Progenitor cell of endocrine pancreas (in vitro differentiated cells): ENCODE results near the gene GADD45GIP1. TPM values are rescaled to one million over a fixed set of nuclear protein-coding genes. Genes with fewer than 3 reads are reported as not detected.
"Not testable (repeated sequence)": the region's sequence is repeated elsewhere in the genome, so short reads cannot be mapped to it uniquely, and the experiment has no call there.

Experiments
- DNase-seq: peaks from one replicate; pipeline ENCODE4 v3.0.0; 2021; ENCODE audit warnings: low spot score; ENCODE audit not compliant: unreplicated experiment
- H3K27ac Mint-ChIP-seq: 2 replicates; pipeline ENCODE4 v1.8.0; 2021; ENCODE audit warnings: mild to moderate bottlenecking, moderate library complexity, mixed read lengths
- H3K27me3 Mint-ChIP-seq: 2 replicates; pipeline ENCODE4 v1.8.0; 2021; ENCODE audit warnings: mixed read lengths
- H3K36me3 Mint-ChIP-seq: 2 replicates; pipeline ENCODE4 v1.8.0; 2022; ENCODE audit warnings: mixed read lengths; ENCODE audit not compliant: insufficient read depth
- H3K4me1 Mint-ChIP-seq: 2 replicates; pipeline ENCODE4 v1.8.0; 2021; ENCODE audit warnings: low read depth, mixed read lengths
- H3K4me3 Mint-ChIP-seq: 2 replicates; pipeline ENCODE4 v1.8.0; 2021; ENCODE audit warnings: low read depth, mild to moderate bottlenecking, moderate library complexity, mixed read lengths
- H3K9me3 Mint-ChIP-seq: 2 replicates; pipeline ENCODE4 v1.8.0; 2021; ENCODE audit warnings: low read depth, mixed read lengths
- total RNA-seq: library from RNA; stranded (reverse); gene quantifications from 2 replicates; pipeline ENCODE4 v1.2.1, GENCODE V29; 2021
- TF ChIP-seq, protein P1 (sequence below): fragments of 200-600 bp; sonication (generic); IDR thresholded peaks from one replicate; pipeline ENCODE4 v1.5.0; 2021; ENCODE audit warnings: antibody characterized with exemption, mild to moderate bottlenecking; ENCODE audit not compliant: unreplicated experiment

The GADD45GIP1 gene
- total RNA-seq, 1 donor from 2014 or later: 20.8 TPM

DNA sequence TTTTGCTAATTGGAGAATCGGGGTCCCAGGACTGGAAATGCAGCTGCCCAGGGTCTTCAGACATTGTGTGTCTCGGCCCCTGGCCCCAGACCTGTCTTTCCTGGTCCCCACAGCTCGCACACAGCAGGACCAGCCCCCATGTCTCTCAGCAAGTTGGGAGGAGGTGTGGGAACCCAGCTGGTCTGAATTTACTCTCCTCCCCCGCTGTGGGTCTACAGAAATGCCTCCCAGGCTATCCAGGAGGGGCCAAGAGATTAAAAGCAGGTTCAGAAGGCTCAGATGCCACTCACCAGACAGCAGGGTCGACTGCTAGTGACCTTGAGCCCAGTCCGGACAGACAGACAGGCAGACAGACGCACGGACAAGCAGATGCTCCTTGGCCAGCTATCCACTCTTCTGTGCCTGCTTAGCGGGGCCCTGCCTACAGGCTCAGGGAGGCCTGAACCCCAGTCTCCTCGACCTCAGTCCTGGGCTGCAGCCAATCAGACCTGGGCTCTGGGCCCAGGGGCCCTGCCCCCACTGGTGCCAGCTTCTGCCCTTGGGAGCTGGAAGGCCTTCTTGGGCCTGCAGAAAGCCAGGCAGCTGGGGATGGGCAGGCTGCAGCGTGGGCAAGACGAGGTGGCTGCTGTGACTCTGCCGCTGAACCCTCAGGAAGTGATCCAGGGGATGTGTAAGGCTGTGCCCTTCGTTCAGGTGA lies 12.4 kb upstream of the GADD45GIP1 start, which contains the start of gene DAND5:
Gene DAND5 (plus strand): TSS at position 285 of the 697 bp plus-strand sequence. CDS start 85 bp downstream, at position 370.
- Mint-ChIP-seq H3K9me3 (no peaks in the 10 kb centered on the region), H3K4me3 (no peak within 1 kb of the TSS), H3K36me3 (no peaks in the 10 kb centered on the region), H3K27ac (no peak within 1 kb of the TSS), H3K4me1 (peaks cover 3% of the 10 kb centered on the region), H3K27me3 (peaks cover 14% of the 10 kb centered on the region)
- TF ChIP-seq, protein P1, sequence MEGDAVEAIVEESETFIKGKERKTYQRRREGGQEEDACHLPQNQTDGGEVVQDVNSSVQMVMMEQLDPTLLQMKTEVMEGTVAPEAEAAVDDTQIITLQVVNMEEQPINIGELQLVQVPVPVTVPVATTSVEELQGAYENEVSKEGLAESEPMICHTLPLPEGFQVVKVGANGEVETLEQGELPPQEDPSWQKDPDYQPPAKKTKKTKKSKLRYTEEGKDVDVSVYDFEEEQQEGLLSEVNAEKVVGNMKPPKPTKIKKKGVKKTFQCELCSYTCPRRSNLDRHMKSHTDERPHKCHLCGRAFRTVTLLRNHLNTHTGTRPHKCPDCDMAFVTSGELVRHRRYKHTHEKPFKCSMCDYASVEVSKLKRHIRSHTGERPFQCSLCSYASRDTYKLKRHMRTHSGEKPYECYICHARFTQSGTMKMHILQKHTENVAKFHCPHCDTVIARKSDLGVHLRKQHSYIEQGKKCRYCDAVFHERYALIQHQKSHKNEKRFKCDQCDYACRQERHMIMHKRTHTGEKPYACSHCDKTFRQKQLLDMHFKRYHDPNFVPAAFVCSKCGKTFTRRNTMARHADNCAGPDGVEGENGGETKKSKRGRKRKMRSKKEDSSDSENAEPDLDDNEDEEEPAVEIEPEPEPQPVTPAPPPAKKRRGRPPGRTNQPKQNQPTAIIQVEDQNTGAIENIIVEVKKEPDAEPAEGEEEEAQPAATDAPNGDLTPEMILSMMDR: no peak
- DNase-seq: no peak

DNA sequence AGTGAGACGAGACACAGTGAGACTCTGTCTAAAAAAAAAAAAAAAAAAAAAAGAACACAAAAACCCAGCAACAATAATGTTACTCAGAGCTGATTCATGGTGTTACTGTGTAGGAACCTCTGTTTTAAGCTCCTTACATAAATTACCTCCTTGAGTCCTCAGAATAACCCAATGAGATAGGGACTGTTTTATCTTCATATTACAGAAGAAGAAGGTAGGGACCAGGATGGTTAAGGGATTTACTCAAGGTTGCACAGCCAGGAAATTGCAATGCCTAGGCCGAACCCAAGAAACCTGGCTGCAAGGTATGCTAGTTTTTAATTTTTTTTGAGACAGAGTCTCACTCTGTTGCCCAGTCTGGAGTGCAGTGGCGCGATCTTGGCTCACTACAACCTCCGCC lies 10.9 kb upstream of the GADD45GIP1 start:
- Mint-ChIP-seq H3K9me3 (no peaks in the 10 kb centered on the region), H3K4me1 (peaks cover 3% of the 10 kb centered on the region), H3K36me3 (no peaks in the 10 kb centered on the region), H3K27ac (no peak overlapping the region), H3K4me3 (no peak overlapping the region), H3K27me3 (peaks cover 13% of the 10 kb centered on the region)
- DNase-seq: no peak
- TF ChIP-seq, protein P1: no peak

DNA sequence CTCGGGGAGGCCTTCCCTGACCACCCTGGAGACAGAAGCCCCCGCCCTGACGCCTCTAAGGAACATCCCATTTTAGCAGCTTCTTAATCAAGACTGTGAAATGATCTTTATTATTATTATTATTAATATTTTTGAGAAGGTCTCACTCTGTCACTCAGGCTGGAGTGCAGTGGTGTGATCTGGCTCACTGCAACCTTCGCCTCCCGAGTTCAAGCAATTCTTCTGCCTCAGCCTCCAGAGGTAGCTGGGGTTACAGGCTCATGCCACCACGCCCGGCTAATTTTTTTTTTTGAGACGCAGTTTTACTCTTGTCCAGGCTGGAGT lies 8.8 kb upstream of the GADD45GIP1 start:
- Mint-ChIP-seq H3K36me3 (no peaks in the 10 kb centered on the region), H3K4me1 (peaks cover 3% of the 10 kb centered on the region), H3K27ac (no peak overlapping the region), H3K27me3 (peaks cover 12% of the 10 kb centered on the region), H3K4me3 (peak overlapping the region; percentile 50), H3K9me3 (no peaks in the 10 kb centered on the region)
- no peak for DNase-seq
- TF ChIP-seq, protein P1: no peak

DNA sequence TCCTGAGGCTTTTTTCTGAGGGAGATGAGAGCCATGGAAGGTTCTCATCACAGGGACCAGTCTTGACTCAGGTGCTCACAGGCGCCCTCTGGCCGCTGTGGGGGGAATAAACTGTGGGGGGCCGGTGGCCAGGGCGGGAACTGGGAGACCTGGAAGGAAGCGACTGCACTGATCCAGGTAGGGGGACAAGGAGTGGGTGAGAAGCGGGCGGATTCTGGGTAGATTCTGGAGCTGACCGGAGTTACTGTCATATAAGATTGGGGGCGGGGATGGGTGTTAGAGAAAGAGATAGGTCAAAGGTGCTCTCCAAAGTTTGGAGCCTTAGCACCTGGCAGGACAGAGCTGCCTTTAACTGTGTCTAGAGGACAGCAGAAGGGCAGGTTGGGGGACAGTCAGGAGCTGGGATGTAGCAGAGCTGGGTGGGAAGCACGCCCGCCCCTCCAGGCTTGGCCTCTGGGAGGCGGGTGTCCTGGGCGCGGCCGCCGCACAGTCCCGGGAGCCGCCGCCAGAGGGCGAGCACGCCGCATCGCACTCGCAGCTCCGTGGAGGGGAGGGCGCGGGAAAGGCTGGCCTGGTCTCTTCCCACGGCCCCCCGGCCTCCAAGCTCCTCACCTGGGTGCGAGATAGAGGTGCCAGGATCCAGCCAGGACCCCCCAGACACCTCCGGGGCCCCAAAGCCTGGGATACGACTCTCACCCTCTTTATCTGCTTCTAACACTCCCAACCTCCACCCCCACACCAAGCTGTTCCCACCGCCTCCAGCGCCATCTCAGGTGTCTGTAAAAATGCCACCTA lies 8.2 kb upstream of the GADD45GIP1 start:
- Mint-ChIP-seq H3K27ac (no peak overlapping the region), H3K9me3 (no peaks in the 10 kb centered on the region), H3K27me3 (peaks cover 7% of the 10 kb centered on the region), H3K4me1 (peaks cover 3% of the 10 kb centered on the region), H3K36me3 (no peaks in the 10 kb centered on the region), H3K4me3 (peak overlapping the region; percentile 72)
- peak; percentile 80 for DNase-seq
- TF ChIP-seq, protein P1: peak; percentile 83

DNA sequence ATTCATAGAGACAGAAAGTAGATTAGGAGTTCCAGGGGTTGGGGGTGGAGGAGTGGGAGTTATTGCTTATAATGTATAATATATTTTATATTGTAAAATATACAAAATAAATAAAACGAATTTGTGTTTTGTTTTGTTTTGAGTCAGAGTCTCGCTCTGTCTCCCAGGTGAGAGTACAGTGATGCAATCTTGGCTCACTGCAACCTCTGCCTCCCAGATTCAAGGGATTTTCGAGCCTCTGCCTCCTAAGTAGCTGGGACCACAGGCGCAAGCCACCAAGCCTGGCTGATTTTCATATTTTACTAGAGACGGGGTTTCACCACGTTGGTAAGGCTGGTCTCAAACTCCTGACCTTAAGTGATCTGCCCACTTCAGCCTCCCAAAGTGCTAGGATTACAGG lies 2.5 kb upstream of the GADD45GIP1 start:
- TF ChIP-seq, protein P1: no peak
- Mint-ChIP-seq H3K9me3 (no peaks in the 10 kb centered on the region), H3K4me3 (no peak overlapping the region), H3K27ac (no peak overlapping the region), H3K27me3 (peaks cover 5% of the 10 kb centered on the region), H3K4me1 (peaks cover 8% of the 10 kb centered on the region), H3K36me3 (peaks cover 1% of the 10 kb centered on the region)
- DNase-seq: no peak

DNA sequence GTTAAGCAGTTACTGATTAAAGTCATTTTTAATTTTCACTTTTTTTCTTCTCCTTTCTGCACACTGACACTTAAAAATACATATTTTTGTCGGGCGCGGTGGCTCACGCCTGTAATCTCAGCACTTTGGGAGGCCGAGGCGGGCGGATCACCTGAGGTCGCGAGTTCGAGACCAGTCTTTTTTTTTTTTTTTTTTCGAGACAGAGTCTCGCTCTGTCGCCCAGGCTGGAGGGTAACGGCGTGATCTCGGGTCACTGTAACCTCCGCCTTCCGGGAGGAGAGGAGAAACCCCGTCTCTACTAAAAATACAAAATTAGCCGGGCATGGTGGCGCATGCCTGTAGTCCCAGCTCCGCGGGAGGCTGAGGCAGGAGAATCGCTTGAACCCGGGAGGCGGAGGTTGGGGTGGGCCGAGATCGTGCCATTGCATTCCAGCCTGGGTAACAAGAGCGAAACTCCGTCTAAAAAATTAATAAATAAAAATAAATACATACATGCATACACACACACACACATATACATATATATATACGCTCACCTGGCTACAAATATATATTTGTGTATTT lies 448 bp upstream of the GADD45GIP1 start:
- not testable (repeated sequence) for H3K4me1 Mint-ChIP-seq, H3K9me3 Mint-ChIP-seq, H3K36me3 Mint-ChIP-seq, DNase-seq, H3K27me3 Mint-ChIP-seq
- Mint-ChIP-seq H3K27ac (peak overlapping the region; percentile 90), H3K4me3 (peak overlapping the region; percentile 79)
